Endothelial cell of umbilical vein (primary cell): ENCODE measurements around the gene ASPM.

Experiments used
- EZH2 ChIP-seq: IDR thresholded peaks from 2 replicates; pipeline ENCODE4 v1.6.1; 2012; ENCODE audit warnings: borderline replicate concordance, low read depth, mild to moderate bottlenecking, moderate library complexity, low read length, inconsistent platforms; ENCODE audit not compliant: severe bottlenecking
- POLR2A ChIP-seq: IDR thresholded peaks from 2 replicates; pipeline ENCODE4 v1.6.1; 2012; ENCODE audit warnings: low read depth, mild to moderate bottlenecking, control low read depth, low read length

DNA sequence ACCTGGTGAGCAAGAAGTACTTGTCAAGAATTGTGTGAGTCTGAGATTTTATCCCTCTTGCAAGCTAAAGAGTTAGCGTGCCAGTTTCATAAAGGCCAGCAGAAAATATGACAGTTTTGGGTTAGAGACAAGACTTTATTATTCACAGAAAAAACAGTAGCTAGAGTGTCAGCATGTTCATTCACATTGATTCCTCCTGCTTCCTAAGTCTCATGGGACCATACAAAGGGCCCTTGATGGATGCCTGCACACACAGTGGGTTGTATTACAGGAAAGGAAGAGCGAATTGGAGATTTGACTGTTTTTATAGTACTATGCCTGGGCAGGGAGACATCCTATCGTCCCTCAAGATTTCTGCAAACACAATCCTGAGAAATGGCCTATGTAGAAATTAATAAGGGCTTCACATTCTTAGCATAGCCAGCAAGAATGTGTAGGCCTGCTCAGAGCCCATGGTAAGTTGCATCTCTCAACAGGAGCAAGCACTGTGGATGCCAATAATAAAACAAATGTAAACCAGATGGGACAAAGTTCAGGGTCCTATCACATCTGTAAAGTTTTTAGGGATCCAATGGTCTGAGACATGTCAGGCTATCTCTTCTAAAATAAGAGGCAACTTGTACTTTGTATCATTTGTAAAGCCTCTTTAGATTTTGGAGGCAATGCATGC is 4.0 kb upstream of the ASPM start:
- TF ChIP-seq EZH2: no peak
- TF ChIP-seq POLR2A: no peak
